Upper lobe of left lung (tissue), 6 donors: ENCODE results near the gene CD37. TPM values are rescaled to one million over a fixed set of nuclear protein-coding genes. Genes with fewer than 3 reads are reported as not detected.

Source experiments
- ATAC-seq, 2 donors: fragments of 200-7000 bp; cut with Tn5 transposase; one replicate each; pipeline ENCODE4 v1.9.1; 2022; ENCODE audit warnings: mild to moderate bottlenecking in 2 of 2, moderate library complexity in 2 of 2; ENCODE audit not compliant: low FRiP score in 2 of 2
- DNase-seq, 2 donors: peaks; one replicate each; pipeline ENCODE4 v3.0.0-alpha.2; 2019 to 2020
- H3K27ac ChIP-seq, 4 donors: fragments of 200-600 bp; sonication (generic); one replicate each; pipeline ENCODE4 v1.5.1; 2016 to 2019
- H3K27me3 ChIP-seq, 4 donors: fragments of 200-600 bp; sonication (generic); one replicate each; pipeline ENCODE4 v1.5.1; 2017 to 2019
- H3K36me3 ChIP-seq, 4 donors: fragments of 200-600 bp; sonication (generic); one replicate each; pipeline ENCODE4 v1.5.1; 2016 to 2019
- H3K4me1 ChIP-seq, 4 donors: fragments of 200-600 bp; sonication (generic); one replicate each; pipeline ENCODE4 v1.5.1; 2018 to 2019
- H3K4me3 ChIP-seq, 4 donors: fragments of 200-600 bp; sonication (generic); one replicate each; pipeline ENCODE4 v1.5.1; 2017 to 2019; ENCODE audit warnings: mild to moderate bottlenecking in 2 of 4, moderate library complexity in 1 of 4
- H3K9me3 ChIP-seq, 4 donors: fragments of 200-600 bp; sonication (generic); one replicate each; pipeline ENCODE4 v1.5.1; 2018 to 2019
- EP300 ChIP-seq, 4 donors: sonication (generic); formaldehyde crosslinking; IDR thresholded peaks; one replicate each; pipeline ENCODE4 v1.5.1; 2017; ENCODE audit warnings: antibody characterized with exemption in 4 of 4, control low read depth in 2 of 4
- POLR2A ChIP-seq, 4 donors: fragments of 450-650 bp; IDR thresholded peaks; one replicate each; pipeline ENCODE4 v1.5.1; 2016 to 2017; ENCODE audit warnings: antibody characterized with exemption in 4 of 4, mild to moderate bottlenecking in 2 of 4
- POLR2AphosphoS5 ChIP-seq, 2 donors: sonication (generic); formaldehyde crosslinking; IDR thresholded peaks; one replicate each; pipeline ENCODE4 v1.5.1; 2017; ENCODE audit warnings: antibody characterized with exemption in 2 of 2
- WGBS, 2 donors: methylation state at CpG; one replicate each; pipeline ENCODE4 v1.1.5; 2017 to 2018; 5-methylcytosine and 5-hydroxymethylcytosine counted together
- total RNA-seq, 6 donors: library from RNA; depleted of rRNA in 4 of 6; stranded (reverse); fragments of >200 nt in 4 of 6; gene quantifications; one replicate each; pipeline versions ENCODE4 v1.1.0 to v1.2.1, GENCODE V29; 2016 to 2021
- TF ChIP-seq, protein P1 (sequence below), 6 experiments: fragments of 450-650 bp in 4 of 6; fragments of 200-600 bp in 2 of 6; sonication (generic) in 2 of 6; IDR thresholded peaks; one replicate each; pipeline ENCODE4 v1.5.1; 2016 to 2019; ENCODE audit warnings: antibody characterized with exemption in 6 of 6
- donor health status: DM: no; HTN: no; CAD: no; lungs with moderate emphysema.
- donor health status: DM: no; HTN: yes; CAD: no; lungs with severe emphysema.

The CD37 gene
- total RNA-seq, 6 donors from 2014 or later, result 63.5 to 156 (median 123) TPM

DNA sequence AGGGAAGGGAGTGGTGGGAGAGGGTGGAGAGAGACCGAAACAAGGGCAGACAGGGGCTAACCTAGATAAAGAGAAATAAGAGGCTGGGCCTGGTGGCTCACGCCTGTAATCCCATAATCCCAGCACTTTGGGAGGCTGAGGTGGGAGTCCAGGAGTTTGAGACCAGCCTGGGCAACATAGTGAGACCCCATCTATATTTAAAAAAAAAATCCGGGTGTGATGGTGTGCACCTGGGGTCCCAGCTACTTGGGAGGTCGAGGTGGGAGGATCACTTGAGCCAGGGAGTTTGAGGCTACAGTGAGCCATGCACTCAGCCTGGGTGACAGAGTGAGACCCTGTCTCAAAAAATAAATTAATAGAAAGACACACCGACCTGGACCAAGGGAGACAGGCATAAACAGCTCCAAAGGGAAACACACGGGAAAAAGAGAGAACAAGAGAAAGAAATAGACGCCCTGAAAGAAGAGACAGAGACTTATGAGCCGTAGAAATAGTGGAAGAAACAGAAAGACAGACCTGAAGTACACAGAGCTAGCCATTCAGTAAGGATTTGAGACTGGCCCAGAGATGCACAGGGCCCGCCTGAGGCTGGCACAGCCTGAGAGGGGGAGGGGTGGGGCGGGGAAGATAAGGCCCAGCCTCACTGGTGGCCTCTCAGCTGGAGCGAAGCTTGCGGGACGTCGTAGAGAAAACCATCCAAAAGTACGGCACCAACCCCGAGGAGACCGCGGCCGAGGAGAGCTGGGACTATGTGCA is 2.2 kb downstream of the CD37 start:
- H3K4me1 ChIP-seq, result peaks cover 44 to 64% (median 50%) of the 10 kb centered on the region in 4 donors
- ATAC-seq (no peak), DNase-seq (no peak)
- no peaks in the 10 kb centered on the region for H3K27me3 ChIP-seq
- no peak overlapping the region for H3K27ac ChIP-seq
- H3K4me3 ChIP-seq, result no peak overlapping the region
- H3K36me3 ChIP-seq, result peaks cover 0 to 22% (median 18%) of the 10 kb centered on the region in 4 donors
- TF ChIP-seq EP300 (IDR thresholded peaks at IDR 0.05) (no peak), POLR2AphosphoS5 (IDR thresholded peaks at IDR 0.05) (no peak), POLR2A (IDR thresholded peaks at IDR 0.05) (no peak)
- TF ChIP-seq, protein P1, sequence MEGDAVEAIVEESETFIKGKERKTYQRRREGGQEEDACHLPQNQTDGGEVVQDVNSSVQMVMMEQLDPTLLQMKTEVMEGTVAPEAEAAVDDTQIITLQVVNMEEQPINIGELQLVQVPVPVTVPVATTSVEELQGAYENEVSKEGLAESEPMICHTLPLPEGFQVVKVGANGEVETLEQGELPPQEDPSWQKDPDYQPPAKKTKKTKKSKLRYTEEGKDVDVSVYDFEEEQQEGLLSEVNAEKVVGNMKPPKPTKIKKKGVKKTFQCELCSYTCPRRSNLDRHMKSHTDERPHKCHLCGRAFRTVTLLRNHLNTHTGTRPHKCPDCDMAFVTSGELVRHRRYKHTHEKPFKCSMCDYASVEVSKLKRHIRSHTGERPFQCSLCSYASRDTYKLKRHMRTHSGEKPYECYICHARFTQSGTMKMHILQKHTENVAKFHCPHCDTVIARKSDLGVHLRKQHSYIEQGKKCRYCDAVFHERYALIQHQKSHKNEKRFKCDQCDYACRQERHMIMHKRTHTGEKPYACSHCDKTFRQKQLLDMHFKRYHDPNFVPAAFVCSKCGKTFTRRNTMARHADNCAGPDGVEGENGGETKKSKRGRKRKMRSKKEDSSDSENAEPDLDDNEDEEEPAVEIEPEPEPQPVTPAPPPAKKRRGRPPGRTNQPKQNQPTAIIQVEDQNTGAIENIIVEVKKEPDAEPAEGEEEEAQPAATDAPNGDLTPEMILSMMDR (IDR thresholded peaks at IDR 0.05), result no peak
- no peaks in the 10 kb centered on the region for H3K9me3 ChIP-seq
- WGBS, 2 donors, result 84 to 89% methylated on average over 16 to 19 of the region's 19 CpGs

DNA sequence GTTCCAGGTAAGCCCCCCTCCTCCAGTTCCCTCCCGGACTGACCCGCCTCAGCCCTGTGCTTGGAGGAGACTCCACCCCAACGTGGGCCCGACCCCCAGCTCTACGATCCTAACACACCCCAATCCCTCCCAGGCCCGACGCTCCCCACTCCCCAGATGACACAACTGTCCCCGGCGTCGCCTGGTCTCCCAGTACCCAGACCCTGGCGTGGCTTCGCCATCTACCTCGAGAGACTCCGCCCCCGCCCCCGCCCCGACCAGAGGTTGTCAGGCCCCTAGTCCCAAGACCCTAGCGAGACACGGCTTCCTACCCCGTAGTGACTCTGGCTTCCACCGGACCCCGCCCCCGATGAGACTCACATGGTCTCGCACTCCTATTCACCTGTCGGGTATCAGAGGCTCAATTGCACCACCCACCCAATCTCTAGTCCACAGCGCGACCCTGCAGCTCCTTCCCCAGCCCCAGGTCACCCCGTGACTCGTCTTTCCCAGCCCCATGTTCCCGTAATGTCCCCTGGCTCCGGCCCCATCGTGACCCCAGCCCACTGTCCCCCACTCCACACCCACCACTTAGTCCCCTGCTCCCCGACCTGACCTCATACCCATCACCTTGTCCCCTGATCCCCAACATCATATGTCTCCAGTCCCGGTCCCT is 2.9 kb downstream of the CD37 start:
- ATAC-seq (no peak), DNase-seq (peak in 1 of 2 donors; percentile 53)
- Histone ChIP-seq H3K9me3 (no peaks in the 10 kb centered on the region), H3K27me3 (no peaks in the 10 kb centered on the region), H3K36me3 (peaks cover 0 to 30% (median 25%) of the 10 kb centered on the region in 4 donors), H3K27ac (peak overlapping the region in 2 of 4 donors; percentile 87 to 91), H3K4me1 (peaks cover 44 to 62% (median 50%) of the 10 kb centered on the region in 4 donors), H3K4me3 (peak overlapping the region in 3 of 4 donors; percentile 42 to 57 (median 54))
- WGBS, 2 donors, result 59 to 63% methylated on average over 34 of the region's 34 CpGs
- no peak for TF ChIP-seq POLR2A (IDR thresholded peaks at IDR 0.05)
- TF ChIP-seq, protein P1 (IDR thresholded peaks at IDR 0.05), result no peak
- no peak for TF ChIP-seq EP300 (IDR thresholded peaks at IDR 0.05)
- no peak for TF ChIP-seq POLR2AphosphoS5 (IDR thresholded peaks at IDR 0.05)

- Histone ChIP-seq H3K4me3 (peak overlapping the region in 3 of 4 donors; percentile 42 to 57 (median 54)), H3K9me3 (no peaks in the 10 kb centered on the region), H3K27me3 (no peaks in the 10 kb centered on the region), H3K36me3 (peaks cover 0 to 36% (median 29%) of the 10 kb centered on the region in 4 donors), H3K4me1 (peaks cover 38 to 55% (median 44%) of the 10 kb centered on the region in 4 donors), H3K27ac (peak overlapping the region; percentile 85 to 91 (median 88))
- peak; percentile 94 for DNase-seq
- TF ChIP-seq, protein P1 (IDR thresholded peaks at IDR 0.05), result peak in 1 of 6 experiments; percentile 35
- TF ChIP-seq POLR2A (IDR thresholded peaks at IDR 0.05), result no peak
- TF ChIP-seq POLR2AphosphoS5 (IDR thresholded peaks at IDR 0.05), result no peak
- TF ChIP-seq EP300 (IDR thresholded peaks at IDR 0.05), result no peak
- peak; percentile 60 to 87 for ATAC-seq
- 44 to 49% methylated on average over 25 to 27 of the region's 30 CpGs for WGBS, 2 donors
Observed at GRCh38 chr19:49338691-49339300, 3.6 kb downstream of the CD37 start.

DNA sequence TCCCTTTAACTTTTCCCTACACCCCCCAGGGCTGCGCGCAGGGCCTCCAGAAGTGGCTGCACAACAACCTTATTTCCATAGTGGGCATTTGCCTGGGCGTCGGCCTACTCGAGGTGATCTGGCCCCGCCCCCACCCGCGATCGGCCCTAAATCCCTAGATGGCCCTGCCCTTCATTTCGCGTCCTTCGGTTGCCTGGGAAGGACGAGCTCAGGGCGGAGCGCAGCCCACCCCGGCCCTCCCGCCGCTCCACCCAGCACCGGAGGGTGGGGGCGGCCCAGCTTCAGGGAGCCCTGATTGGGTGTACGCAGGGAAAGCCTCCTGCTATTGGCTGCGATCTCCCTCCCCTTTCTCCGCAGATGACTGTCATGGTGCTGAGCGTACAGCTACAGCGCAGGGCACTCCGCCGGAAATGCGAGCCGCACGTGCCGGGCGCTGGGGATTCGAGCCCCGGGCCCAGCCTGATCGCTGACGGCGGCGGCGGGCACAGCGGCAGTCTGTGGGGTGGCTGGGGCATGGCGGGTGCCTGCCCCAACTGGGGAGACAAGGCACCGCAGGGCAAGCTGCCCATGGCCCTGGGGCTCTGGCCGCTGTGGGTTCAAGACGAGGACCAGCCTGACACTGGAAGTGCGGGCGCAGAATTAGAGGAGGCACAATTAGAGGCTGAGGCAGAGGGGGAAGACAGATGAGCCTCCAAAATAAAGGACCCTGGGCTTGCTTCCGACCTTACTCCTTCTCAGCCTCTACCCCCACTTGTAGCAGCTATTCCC is 4.3 kb downstream of the CD37 start:
- Histone ChIP-seq H3K27me3 (no peaks in the 10 kb centered on the region), H3K4me1 (peaks cover 35 to 48% (median 37%) of the 10 kb centered on the region in 4 donors), H3K27ac (peak overlapping the region; percentile 85 to 91 (median 88)), H3K36me3 (peaks cover 0 to 42% (median 36%) of the 10 kb centered on the region in 4 donors), H3K4me3 (peak overlapping the region in 3 of 4 donors; percentile 42 to 57 (median 54)), H3K9me3 (no peaks in the 10 kb centered on the region)
- ATAC-seq (peak; percentile 94 to 95), DNase-seq (peak; percentile 91 to 94)
- TF ChIP-seq POLR2AphosphoS5 (IDR thresholded peaks at IDR 0.05), result peak; percentile 51 to 80
- no peak for TF ChIP-seq EP300 (IDR thresholded peaks at IDR 0.05)
- TF ChIP-seq POLR2A (IDR thresholded peaks at IDR 0.05), result peak in 2 of 4 donors; percentile 40 to 62
- TF ChIP-seq, protein P1 (IDR thresholded peaks at IDR 0.05), result peak in 2 of 6 experiments; percentile 10 to 16
- WGBS, 2 donors, result 42 to 49% methylated on average over 16 to 47 of the region's 47 CpGs
